Measurements from ENCODE around the gene GALNT9.

DNA sequence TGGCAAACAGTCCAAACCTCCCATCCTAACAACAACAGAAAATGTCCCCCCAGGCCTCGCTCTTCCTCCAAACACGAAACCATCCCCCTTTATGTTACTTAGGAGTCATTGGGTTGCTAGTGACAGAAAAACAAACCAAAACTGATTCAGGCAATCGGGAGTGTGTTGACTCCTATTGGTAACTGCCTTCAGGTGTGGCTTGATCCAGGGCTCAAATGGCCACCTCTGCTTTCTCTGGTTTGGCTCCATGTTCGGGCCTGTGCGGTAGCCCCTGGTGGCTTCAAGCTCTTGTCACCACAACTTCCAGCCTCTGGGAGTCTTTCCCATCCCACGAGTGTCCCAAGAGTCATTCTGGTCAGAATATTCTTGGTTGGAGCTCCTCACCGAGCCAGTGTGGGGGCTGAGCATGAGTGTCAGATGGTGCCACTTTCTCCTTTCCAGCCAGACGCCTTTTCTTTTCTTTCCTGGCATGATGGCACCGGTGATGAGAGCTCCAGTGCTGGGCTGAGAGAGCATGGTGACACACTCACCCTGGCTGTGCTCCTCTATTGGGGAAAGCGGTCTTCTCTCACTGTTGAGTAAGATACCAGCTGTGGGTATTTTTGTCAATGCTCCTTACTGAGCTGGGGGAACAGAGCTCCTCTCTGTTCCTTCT is 146.6 kb downstream of the GALNT9 start:
- TF ChIP-seq ISL1 (CRISPR knock-in tag; IDR thresholded peaks at IDR 0.05): no peak
- TF ChIP-seq, protein P1, sequence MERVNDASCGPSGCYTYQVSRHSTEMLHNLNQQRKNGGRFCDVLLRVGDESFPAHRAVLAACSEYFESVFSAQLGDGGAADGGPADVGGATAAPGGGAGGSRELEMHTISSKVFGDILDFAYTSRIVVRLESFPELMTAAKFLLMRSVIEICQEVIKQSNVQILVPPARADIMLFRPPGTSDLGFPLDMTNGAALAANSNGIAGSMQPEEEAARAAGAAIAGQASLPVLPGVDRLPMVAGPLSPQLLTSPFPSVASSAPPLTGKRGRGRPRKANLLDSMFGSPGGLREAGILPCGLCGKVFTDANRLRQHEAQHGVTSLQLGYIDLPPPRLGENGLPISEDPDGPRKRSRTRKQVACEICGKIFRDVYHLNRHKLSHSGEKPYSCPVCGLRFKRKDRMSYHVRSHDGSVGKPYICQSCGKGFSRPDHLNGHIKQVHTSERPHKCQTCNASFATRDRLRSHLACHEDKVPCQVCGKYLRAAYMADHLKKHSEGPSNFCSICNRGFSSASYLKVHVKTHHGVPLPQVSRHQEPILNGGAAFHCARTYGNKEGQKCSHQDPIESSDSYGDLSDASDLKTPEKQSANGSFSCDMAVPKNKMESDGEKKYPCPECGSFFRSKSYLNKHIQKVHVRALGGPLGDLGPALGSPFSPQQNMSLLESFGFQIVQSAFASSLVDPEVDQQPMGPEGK (CRISPR knock-in tag; IDR thresholded peaks at IDR 0.05; ENCODE audit: borderline replicate concordance): no peak
- TF ChIP-seq, protein P2, sequence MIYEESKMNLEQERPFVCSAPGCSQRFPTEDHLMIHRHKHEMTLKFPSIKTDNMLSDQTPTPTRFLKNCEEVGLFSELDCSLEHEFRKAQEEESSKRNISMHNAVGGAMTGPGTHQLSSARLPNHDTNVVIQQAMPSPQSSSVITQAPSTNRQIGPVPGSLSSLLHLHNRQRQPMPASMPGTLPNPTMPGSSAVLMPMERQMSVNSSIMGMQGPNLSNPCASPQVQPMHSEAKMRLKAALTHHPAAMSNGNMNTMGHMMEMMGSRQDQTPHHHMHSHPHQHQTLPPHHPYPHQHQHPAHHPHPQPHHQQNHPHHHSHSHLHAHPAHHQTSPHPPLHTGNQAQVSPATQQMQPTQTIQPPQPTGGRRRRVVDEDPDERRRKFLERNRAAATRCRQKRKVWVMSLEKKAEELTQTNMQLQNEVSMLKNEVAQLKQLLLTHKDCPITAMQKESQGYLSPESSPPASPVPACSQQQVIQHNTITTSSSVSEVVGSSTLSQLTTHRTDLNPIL (CRISPR knock-in tag; IDR thresholded peaks at IDR 0.05; ENCODE audit: low read depth): no peak
- TF ChIP-seq ZFP3 (CRISPR knock-in tag; IDR thresholded peaks at IDR 0.05): no peak
- no peak for TF ChIP-seq SNAI2 (CRISPR knock-in tag; IDR thresholded peaks at IDR 0.05)
- TF ChIP-seq, protein P3, sequence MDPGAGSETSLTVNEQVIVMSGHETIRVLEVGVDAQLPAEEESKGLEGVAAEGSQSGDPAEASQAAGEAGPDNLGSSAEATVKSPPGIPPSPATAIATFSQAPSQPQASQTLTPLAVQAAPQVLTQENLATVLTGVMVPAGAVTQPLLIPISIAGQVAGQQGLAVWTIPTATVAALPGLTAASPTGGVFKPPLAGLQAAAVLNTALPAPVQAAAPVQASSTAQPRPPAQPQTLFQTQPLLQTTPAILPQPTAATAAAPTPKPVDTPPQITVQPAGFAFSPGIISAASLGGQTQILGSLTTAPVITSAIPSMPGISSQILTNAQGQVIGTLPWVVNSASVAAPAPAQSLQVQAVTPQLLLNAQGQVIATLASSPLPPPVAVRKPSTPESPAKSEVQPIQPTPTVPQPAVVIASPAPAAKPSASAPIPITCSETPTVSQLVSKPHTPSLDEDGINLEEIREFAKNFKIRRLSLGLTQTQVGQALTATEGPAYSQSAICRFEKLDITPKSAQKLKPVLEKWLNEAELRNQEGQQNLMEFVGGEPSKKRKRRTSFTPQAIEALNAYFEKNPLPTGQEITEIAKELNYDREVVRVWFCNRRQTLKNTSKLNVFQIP (CRISPR knock-in tag; IDR thresholded peaks at IDR 0.05; ENCODE audit: borderline replicate concordance, low read depth): no peak
- no peak for TF ChIP-seq BACH2 (CRISPR knock-in tag; IDR thresholded peaks at IDR 0.05; ENCODE audit: borderline replicate concordance)
- TF ChIP-seq ARNTL (CRISPR knock-in tag; IDR thresholded peaks at IDR 0.05; ENCODE audit: borderline replicate concordance, low read depth): no peak
- TF ChIP-seq PPARA (CRISPR knock-in tag; IDR thresholded peaks at IDR 0.05; ENCODE audit: borderline replicate concordance): no peak
